IMR-90 (cell line): ENCODE measurements around the gene UBL4B.

ENCODE experiments used
- NFE2L2 ChIP-seq: fragments of 150-350 bp; IDR thresholded peaks from 2 replicates; pipeline ENCODE4 v1.6.1; 2016; ENCODE audit warnings: low read depth, mild to moderate bottlenecking, low read length
- POLR2A ChIP-seq: IDR thresholded peaks from 2 replicates; pipeline ENCODE4 v1.6.1; 2012; ENCODE audit warnings: mild to moderate bottlenecking, low read depth, low read length
- TF ChIP-seq, protein P1 (sequence below): conservative IDR thresholded peaks from 2 replicates; pipeline ENCODE4 v1.5.1; 2012; ENCODE audit warnings: mild to moderate bottlenecking, low read depth, low read length, improper control_type of control experiment
- TF ChIP-seq, protein P2 (sequence below): fragments of 150-350 bp; IDR thresholded peaks from 2 replicates; pipeline ENCODE4 v1.6.1; 2017; ENCODE audit warnings: mild to moderate bottlenecking, antibody characterized with exemption, low read length, low read depth

DNA sequence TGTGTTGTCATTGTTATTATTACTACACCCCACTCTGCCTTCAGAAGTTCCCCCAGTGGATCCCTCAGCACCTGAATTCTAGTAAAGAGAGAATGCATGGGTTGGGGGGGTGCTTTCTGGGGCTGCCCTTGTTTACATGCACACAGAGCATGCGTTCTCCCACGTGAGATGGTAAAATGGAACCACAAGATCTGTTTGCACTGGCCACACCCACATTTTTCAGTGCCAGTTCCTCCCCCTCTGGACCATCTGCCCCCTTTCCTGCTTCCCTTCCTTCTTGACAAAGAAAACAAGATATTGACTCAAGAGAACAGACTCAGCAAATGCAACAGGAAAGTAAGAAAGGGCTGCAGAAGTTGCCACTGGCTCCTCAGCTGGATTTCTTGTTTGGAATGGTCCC, 46.9 kb downstream of the UBL4B start:
- TF ChIP-seq, protein P1, sequence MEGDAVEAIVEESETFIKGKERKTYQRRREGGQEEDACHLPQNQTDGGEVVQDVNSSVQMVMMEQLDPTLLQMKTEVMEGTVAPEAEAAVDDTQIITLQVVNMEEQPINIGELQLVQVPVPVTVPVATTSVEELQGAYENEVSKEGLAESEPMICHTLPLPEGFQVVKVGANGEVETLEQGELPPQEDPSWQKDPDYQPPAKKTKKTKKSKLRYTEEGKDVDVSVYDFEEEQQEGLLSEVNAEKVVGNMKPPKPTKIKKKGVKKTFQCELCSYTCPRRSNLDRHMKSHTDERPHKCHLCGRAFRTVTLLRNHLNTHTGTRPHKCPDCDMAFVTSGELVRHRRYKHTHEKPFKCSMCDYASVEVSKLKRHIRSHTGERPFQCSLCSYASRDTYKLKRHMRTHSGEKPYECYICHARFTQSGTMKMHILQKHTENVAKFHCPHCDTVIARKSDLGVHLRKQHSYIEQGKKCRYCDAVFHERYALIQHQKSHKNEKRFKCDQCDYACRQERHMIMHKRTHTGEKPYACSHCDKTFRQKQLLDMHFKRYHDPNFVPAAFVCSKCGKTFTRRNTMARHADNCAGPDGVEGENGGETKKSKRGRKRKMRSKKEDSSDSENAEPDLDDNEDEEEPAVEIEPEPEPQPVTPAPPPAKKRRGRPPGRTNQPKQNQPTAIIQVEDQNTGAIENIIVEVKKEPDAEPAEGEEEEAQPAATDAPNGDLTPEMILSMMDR: no peak
- TF ChIP-seq POLR2A: no peak
- TF ChIP-seq NFE2L2: no peak
- TF ChIP-seq, protein P2, sequence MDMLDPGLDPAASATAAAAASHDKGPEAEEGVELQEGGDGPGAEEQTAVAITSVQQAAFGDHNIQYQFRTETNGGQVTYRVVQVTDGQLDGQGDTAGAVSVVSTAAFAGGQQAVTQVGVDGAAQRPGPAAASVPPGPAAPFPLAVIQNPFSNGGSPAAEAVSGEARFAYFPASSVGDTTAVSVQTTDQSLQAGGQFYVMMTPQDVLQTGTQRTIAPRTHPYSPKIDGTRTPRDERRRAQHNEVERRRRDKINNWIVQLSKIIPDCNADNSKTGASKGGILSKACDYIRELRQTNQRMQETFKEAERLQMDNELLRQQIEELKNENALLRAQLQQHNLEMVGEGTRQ: no peak
